ENCODE results near the gene CAMLG. TPM values are rescaled to one million over a fixed set of nuclear protein-coding genes. Genes with fewer than 3 reads are reported as not detected.

The CAMLG gene
- total RNA-seq, 6 experiments from 2014 or later, result 8.2 to 16.9 (median 12.0) TPM

DNA sequence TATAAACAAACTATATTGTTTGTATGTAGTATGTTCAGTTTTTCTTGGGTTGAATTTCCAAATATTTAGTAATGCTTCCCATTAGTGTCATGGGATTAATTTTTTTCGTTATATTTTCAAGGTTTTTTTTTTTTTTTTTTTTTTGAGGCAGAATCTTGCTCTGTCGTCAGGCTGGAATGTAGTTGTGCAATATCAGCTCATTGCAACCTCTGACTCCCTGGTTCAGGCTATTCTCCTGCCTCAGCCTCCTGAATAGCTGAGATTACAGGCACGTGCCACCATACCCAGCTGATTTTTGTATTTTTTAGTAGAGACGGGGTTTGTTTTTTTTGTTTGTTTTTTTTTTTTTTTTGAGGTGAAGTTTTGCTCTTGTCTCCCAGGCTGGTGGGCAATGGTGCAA, 30.9 kb downstream of the CAMLG start:
- intact Hi-C loops (cut with DNase I), result no loop called here
- DNase-seq, result no peak
- peak in 2 of 4 donors; percentile 40 to 51 for ATAC-seq
- no peaks in the 10 kb centered on the region for H3K4me1 ChIP-seq
- no peaks in the 10 kb centered on the region for H3K9me3 ChIP-seq
- H3K27me3 ChIP-seq, result no peaks in the 10 kb centered on the region
- no peak overlapping the region for H3K27ac ChIP-seq
- H3K36me3 ChIP-seq, result peaks cover 0 to 88% (median 33%) of the 10 kb centered on the region in 4 donors
- H3K4me3 ChIP-seq, result no peak overlapping the region
- WGBS (ENCODE audit: insufficient coverage, low coverage, low lambda C conversion rate, missing lambda C conversion rate), result 61% methylated on average over 4 of the region's 4 CpGs
- TF ChIP-seq, protein P1, sequence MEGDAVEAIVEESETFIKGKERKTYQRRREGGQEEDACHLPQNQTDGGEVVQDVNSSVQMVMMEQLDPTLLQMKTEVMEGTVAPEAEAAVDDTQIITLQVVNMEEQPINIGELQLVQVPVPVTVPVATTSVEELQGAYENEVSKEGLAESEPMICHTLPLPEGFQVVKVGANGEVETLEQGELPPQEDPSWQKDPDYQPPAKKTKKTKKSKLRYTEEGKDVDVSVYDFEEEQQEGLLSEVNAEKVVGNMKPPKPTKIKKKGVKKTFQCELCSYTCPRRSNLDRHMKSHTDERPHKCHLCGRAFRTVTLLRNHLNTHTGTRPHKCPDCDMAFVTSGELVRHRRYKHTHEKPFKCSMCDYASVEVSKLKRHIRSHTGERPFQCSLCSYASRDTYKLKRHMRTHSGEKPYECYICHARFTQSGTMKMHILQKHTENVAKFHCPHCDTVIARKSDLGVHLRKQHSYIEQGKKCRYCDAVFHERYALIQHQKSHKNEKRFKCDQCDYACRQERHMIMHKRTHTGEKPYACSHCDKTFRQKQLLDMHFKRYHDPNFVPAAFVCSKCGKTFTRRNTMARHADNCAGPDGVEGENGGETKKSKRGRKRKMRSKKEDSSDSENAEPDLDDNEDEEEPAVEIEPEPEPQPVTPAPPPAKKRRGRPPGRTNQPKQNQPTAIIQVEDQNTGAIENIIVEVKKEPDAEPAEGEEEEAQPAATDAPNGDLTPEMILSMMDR (IDR thresholded peaks at IDR 0.05), result no peak
- TF ChIP-seq POLR2A (IDR thresholded peaks at IDR 0.05), result no peak

GRCh38 chr5:134772461-134773125, 34.2 kb downstream of the CAMLG start:
- H3K4me1 ChIP-seq, result no peaks in the 10 kb centered on the region
- DNase-seq, result no peak
- H3K27ac ChIP-seq, result no peak overlapping the region
- ATAC-seq, result no peak
- no peaks in the 10 kb centered on the region for H3K27me3 ChIP-seq
- no peak overlapping the region for H3K4me3 ChIP-seq
- intact Hi-C loops (cut with DNase I), result no loop called here
- no peaks in the 10 kb centered on the region for H3K9me3 ChIP-seq
- peaks cover 0 to 92% (median 24%) of the 10 kb centered on the region in 4 donors for H3K36me3 ChIP-seq
- WGBS (ENCODE audit: insufficient coverage, low coverage, low lambda C conversion rate, missing lambda C conversion rate), result 81% methylated on average over 3 of the region's 10 CpGs
- TF ChIP-seq, protein P1 (IDR thresholded peaks at IDR 0.05), result no peak
- no peak for TF ChIP-seq POLR2A (IDR thresholded peaks at IDR 0.05)

DNA sequence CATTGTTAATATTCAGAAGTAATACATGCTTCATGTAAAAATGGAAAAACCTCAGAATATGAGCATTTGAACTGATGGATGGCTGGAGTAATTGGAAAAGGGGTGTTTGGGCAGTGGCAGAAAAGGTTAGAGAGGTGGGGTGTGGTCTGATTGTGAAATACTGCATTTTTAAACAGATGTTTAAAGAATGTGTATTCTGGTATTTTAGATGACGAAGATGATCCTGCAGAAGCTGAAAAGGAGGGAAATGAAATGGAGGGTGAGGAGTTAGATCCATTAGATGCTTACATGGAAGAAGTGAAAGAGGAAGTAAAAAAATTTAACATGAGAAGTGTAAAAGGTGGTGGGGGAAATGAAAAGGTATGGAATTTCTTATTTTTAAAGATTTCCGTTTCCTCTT, 39.0 kb downstream of the CAMLG start:
- Histone ChIP-seq H3K4me1 (no peaks in the 10 kb centered on the region), H3K4me3 (no peak overlapping the region), H3K27me3 (no peaks in the 10 kb centered on the region), H3K27ac (no peak overlapping the region), H3K9me3 (no peaks in the 10 kb centered on the region), H3K36me3 (peaks cover 0 to 95% (median 21%) of the 10 kb centered on the region in 4 donors)
- TF ChIP-seq, protein P1 (IDR thresholded peaks at IDR 0.05), result no peak
- TF ChIP-seq POLR2A (IDR thresholded peaks at IDR 0.05), result no peak
- no peak for DNase-seq
- 89% methylated on average over 2 of the region's 2 CpGs for WGBS (ENCODE audit: insufficient coverage, low coverage, low lambda C conversion rate, missing lambda C conversion rate)
- no peak for ATAC-seq
- intact Hi-C loops (cut with DNase I), result no loop called here

- ATAC-seq, result peak in 1 of 4 donors; percentile 22
- TF ChIP-seq, protein P1 (IDR thresholded peaks at IDR 0.05), result peak; percentile 18 to 31 (median 24)
- no peak for TF ChIP-seq POLR2A (IDR thresholded peaks at IDR 0.05)
- H3K27me3 ChIP-seq, result no peaks in the 10 kb centered on the region
These were observed 46.0 kb downstream of the CAMLG start for GRCh38 chr5:134784241-134784920.

More at GRCh38 chr5:134784241-134784920, 46.0 kb downstream of the CAMLG start:
- Histone ChIP-seq H3K4me3 (no peak overlapping the region), H3K9me3 (no peaks in the 10 kb centered on the region), H3K36me3 (peaks cover 6 to 85% (median 18%) of the 10 kb centered on the region in 4 donors), H3K27ac (no peak overlapping the region), H3K4me1 (no peaks in the 10 kb centered on the region)
- 46% methylated on average over 4 of the region's 4 CpGs for WGBS (ENCODE audit: insufficient coverage, low coverage, low lambda C conversion rate, missing lambda C conversion rate)
- DNase-seq, result no peak
- intact Hi-C loops (cut with DNase I), result no loop called here
